Rectal smooth muscle tissue (tissue), 1 donor: ENCODE data around the gene GDPD3.
A peak's percentile ranks its signal among the peaks of the same experiment; 100 is the strongest.

Experiments
- H3K27ac ChIP-seq: one replicate; pipeline ENCODE4 v1.7.0; 2013; ENCODE audit warnings: low read depth, low read length, inconsistent platforms
- H3K27me3 ChIP-seq: one replicate; pipeline ENCODE4 v1.7.0; 2013; ENCODE audit warnings: low read length; ENCODE audit not compliant: control insufficient read depth, insufficient read depth
- H3K36me3 ChIP-seq: one replicate; pipeline ENCODE4 v1.7.0; 2013; ENCODE audit warnings: low read length; ENCODE audit not compliant: control insufficient read depth, insufficient read depth
- H3K4me1 ChIP-seq: one replicate; pipeline ENCODE4 v1.7.0; 2013; ENCODE audit warnings: low read length; ENCODE audit not compliant: control insufficient read depth, insufficient read depth
- H3K4me3 ChIP-seq: one replicate; pipeline ENCODE4 v1.7.0; 2013; ENCODE audit warnings: low read length
- H3K9ac ChIP-seq: one replicate; pipeline ENCODE4 v1.7.0; 2013; ENCODE audit warnings: low read length

Gene GDPD3

GRCh38 chr16:30065943-30066760 lies 47.2 kb downstream of the GDPD3 start:
- peaks cover 39% of the 10 kb centered on the region for H3K36me3 ChIP-seq
- peak overlapping the region; percentile 99 for H3K27ac ChIP-seq
- peak overlapping the region; percentile 85 for H3K9ac ChIP-seq
- peak overlapping the region; percentile 99 for H3K4me3 ChIP-seq
- no peaks in the 10 kb centered on the region for H3K27me3 ChIP-seq
- peaks cover 41% of the 10 kb centered on the region for H3K4me1 ChIP-seq

- peak within 1 kb of the TSS; percentile 96 for H3K9ac ChIP-seq
- H3K4me1 ChIP-seq: peaks cover 39% of the 10 kb centered on the region
- H3K4me3 ChIP-seq: peak within 1 kb of the TSS; percentile 99
- H3K36me3 ChIP-seq: peaks cover 33% of the 10 kb centered on the region
- peak within 1 kb of the TSS; percentile 100 for H3K27ac ChIP-seq
- no peaks in the 10 kb centered on the region for H3K27me3 ChIP-seq
Observed at GRCh38 chr16:30065102-30065942, 48.0 kb downstream of the GDPD3 start, which contains the start of gene ALDOA. Gene ALDOA (plus strand): TSS chr16:30065760. CDS start chr16:30066898, 1,138 bp downstream.

GRCh38 chr16:30064729-30065101 lies 48.6 kb downstream of the GDPD3 start:
- Histone ChIP-seq H3K27me3 (no peaks in the 10 kb centered on the region), H3K4me3 (peak overlapping the region; percentile 90), H3K36me3 (peaks cover 27% of the 10 kb centered on the region), H3K27ac (peak overlapping the region; percentile 100), H3K9ac (peak overlapping the region; percentile 96), H3K4me1 (peaks cover 36% of the 10 kb centered on the region)

- H3K27ac ChIP-seq: peak overlapping the region; percentile 100
- peak overlapping the region; percentile 96 for H3K9ac ChIP-seq
- H3K4me3 ChIP-seq: peak overlapping the region; percentile 90
- no peaks in the 10 kb centered on the region for H3K27me3 ChIP-seq
- peaks cover 30% of the 10 kb centered on the region for H3K4me1 ChIP-seq
- peaks cover 21% of the 10 kb centered on the region for H3K36me3 ChIP-seq
Observed at GRCh38 chr16:30063893-30064728, 49.2 kb downstream of the GDPD3 start.

GRCh38 chr16:30063278-30063892 lies 50.0 kb downstream of the GDPD3 start:
- Histone ChIP-seq H3K27ac (peak overlapping the region; percentile 100), H3K9ac (peak overlapping the region; percentile 96), H3K27me3 (no peaks in the 10 kb centered on the region), H3K36me3 (peaks cover 14% of the 10 kb centered on the region), H3K4me3 (peak overlapping the region; percentile 90), H3K4me1 (peaks cover 23% of the 10 kb centered on the region)

GRCh38 chr16:30060836-30061554 lies 52.3 kb downstream of the GDPD3 start:
- H3K36me3 ChIP-seq: peaks cover 1% of the 10 kb centered on the region
- H3K4me1 ChIP-seq: peaks cover 9% of the 10 kb centered on the region
- H3K27ac ChIP-seq: no peak overlapping the region
- no peaks in the 10 kb centered on the region for H3K27me3 ChIP-seq
- H3K4me3 ChIP-seq: no peak overlapping the region
- no peak overlapping the region for H3K9ac ChIP-seq

- Histone ChIP-seq H3K4me3 (no peak overlapping the region), H3K27ac (no peak overlapping the region), H3K9ac (no peak overlapping the region), H3K36me3 (no peaks in the 10 kb centered on the region), H3K27me3 (no peaks in the 10 kb centered on the region), H3K4me1 (peaks cover 9% of the 10 kb centered on the region)
Observed at GRCh38 chr16:30060346-30060745, 53.0 kb downstream of the GDPD3 start.

- Histone ChIP-seq H3K27me3 (no peaks in the 10 kb centered on the region), H3K4me1 (peaks cover 2% of the 10 kb centered on the region), H3K36me3 (no peaks in the 10 kb centered on the region), H3K9ac (no peak overlapping the region), H3K27ac (no peak overlapping the region), H3K4me3 (no peak overlapping the region)
Observed at GRCh38 chr16:30054959-30055553, 58.3 kb downstream of the GDPD3 start.
